ENCODE results near the gene AREL1.

AREL1 gene

DNA sequence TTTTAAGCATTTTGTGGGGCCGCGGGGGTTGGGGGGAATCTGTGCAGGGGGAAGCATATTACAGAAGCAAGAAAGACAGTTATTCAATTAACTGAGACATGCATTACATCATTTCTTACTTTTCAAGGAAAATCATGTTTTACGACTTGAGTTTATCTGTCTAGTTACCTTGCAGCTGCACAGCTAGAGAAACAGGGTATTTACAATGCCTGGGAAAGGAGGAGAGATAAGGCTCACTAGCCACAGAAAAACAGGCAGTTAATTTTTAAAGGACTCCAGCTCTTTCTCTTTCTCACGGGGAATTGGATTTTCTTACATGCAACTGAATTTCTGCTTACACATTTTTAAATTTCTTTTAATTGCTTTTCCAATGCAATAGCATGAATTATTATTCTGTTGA, 22.2 kb upstream of the AREL1 start:
- H3K4me3 ChIP-seq (replicated peaks; ENCODE audit: insufficient read depth, low read length), result no peak overlapping the region
- DNase-seq (ENCODE audit: low read depth in 1 of 2, low spot score in 1 of 2), result no peak
- TF ChIP-seq SPI1 (IDR thresholded peaks at IDR 0.05; ENCODE audit: borderline replicate concordance, low read depth) (no peak), GABPA (IDR thresholded peaks at IDR 0.05; ENCODE audit: low read depth) (no peak), POLR2AphosphoS5 (IDR thresholded peaks at IDR 0.05; ENCODE audit: low read depth) (no peak)
- TF ChIP-seq, protein P1, sequence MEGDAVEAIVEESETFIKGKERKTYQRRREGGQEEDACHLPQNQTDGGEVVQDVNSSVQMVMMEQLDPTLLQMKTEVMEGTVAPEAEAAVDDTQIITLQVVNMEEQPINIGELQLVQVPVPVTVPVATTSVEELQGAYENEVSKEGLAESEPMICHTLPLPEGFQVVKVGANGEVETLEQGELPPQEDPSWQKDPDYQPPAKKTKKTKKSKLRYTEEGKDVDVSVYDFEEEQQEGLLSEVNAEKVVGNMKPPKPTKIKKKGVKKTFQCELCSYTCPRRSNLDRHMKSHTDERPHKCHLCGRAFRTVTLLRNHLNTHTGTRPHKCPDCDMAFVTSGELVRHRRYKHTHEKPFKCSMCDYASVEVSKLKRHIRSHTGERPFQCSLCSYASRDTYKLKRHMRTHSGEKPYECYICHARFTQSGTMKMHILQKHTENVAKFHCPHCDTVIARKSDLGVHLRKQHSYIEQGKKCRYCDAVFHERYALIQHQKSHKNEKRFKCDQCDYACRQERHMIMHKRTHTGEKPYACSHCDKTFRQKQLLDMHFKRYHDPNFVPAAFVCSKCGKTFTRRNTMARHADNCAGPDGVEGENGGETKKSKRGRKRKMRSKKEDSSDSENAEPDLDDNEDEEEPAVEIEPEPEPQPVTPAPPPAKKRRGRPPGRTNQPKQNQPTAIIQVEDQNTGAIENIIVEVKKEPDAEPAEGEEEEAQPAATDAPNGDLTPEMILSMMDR (IDR thresholded peaks at IDR 0.05; ENCODE audit: insufficient read depth, low read length), result no peak
- TF ChIP-seq, protein P2, sequence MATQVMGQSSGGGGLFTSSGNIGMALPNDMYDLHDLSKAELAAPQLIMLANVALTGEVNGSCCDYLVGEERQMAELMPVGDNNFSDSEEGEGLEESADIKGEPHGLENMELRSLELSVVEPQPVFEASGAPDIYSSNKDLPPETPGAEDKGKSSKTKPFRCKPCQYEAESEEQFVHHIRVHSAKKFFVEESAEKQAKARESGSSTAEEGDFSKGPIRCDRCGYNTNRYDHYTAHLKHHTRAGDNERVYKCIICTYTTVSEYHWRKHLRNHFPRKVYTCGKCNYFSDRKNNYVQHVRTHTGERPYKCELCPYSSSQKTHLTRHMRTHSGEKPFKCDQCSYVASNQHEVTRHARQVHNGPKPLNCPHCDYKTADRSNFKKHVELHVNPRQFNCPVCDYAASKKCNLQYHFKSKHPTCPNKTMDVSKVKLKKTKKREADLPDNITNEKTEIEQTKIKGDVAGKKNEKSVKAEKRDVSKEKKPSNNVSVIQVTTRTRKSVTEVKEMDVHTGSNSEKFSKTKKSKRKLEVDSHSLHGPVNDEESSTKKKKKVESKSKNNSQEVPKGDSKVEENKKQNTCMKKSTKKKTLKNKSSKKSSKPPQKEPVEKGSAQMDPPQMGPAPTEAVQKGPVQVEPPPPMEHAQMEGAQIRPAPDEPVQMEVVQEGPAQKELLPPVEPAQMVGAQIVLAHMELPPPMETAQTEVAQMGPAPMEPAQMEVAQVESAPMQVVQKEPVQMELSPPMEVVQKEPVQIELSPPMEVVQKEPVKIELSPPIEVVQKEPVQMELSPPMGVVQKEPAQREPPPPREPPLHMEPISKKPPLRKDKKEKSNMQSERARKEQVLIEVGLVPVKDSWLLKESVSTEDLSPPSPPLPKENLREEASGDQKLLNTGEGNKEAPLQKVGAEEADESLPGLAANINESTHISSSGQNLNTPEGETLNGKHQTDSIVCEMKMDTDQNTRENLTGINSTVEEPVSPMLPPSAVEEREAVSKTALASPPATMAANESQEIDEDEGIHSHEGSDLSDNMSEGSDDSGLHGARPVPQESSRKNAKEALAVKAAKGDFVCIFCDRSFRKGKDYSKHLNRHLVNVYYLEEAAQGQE (IDR thresholded peaks at IDR 0.05; ENCODE audit: insufficient replicate concordance, low read depth), result no peak
- no peaks in the 10 kb centered on the region for H3K27me3 ChIP-seq (ENCODE audit: insufficient read depth, poor library complexity, severe bottlenecking)
- H3K27ac ChIP-seq (replicated peaks), result no peak overlapping the region

DNA sequence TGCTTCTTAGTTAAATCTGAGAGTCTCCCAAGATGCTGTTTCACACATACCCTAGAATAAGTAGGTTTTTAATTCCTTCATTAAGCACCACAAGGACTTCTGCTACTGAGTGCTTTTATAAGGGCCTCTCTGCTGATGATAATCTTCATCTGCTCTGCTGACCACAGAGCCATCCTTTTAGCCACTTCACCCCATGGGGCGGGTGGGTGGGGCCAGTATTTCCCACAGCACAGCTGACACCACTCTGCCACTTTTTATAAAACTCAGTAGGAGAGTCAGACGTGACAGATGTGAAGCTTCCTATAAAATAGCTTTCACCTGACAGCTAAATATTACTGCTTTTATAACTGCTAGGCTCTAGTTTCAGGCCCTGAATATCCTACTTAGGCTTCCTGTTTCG, 20.3 kb upstream of the AREL1 start:
- Histone ChIP-seq H3K27me3 (ENCODE audit: insufficient read depth, poor library complexity, severe bottlenecking) (no peaks in the 10 kb centered on the region), H3K27ac (replicated peaks) (no peak overlapping the region), H3K4me3 (replicated peaks; ENCODE audit: insufficient read depth, low read length) (no peak overlapping the region)
- no peak for DNase-seq (ENCODE audit: low read depth in 1 of 2, low spot score in 1 of 2)
- TF ChIP-seq POLR2AphosphoS5 (IDR thresholded peaks at IDR 0.05; ENCODE audit: low read depth) (no peak), SPI1 (IDR thresholded peaks at IDR 0.05; ENCODE audit: borderline replicate concordance, low read depth) (no peak), GABPA (IDR thresholded peaks at IDR 0.05; ENCODE audit: low read depth) (no peak)
- TF ChIP-seq, protein P1 (IDR thresholded peaks at IDR 0.05; ENCODE audit: insufficient read depth, low read length), result no peak
- TF ChIP-seq, protein P2 (IDR thresholded peaks at IDR 0.05; ENCODE audit: insufficient replicate concordance, low read depth), result no peak

DNA sequence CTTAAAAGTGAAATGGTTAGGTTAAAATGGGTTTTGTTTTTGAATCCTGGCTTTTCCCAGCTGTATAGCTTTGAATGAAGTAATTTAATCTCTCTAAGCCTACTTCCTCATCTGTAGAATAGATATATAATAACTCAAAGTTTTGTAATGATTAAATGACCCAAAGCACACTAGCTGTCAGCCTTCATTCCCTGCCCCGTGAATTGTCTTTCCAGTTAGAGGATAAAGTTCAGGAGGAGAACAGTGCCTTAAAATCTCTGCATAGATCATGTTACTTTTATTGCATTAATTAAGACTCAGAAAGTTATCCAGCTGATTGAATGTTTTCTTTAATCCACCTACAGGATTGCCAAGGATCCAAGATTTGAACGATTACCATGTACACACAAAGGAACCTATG, 19.5 kb upstream of the AREL1 start:
- TF ChIP-seq SPI1 (IDR thresholded peaks at IDR 0.05; ENCODE audit: borderline replicate concordance, low read depth) (no peak), POLR2AphosphoS5 (IDR thresholded peaks at IDR 0.05; ENCODE audit: low read depth) (no peak)
- TF ChIP-seq, protein P2 (IDR thresholded peaks at IDR 0.05; ENCODE audit: insufficient replicate concordance, low read depth), result no peak
- TF ChIP-seq, protein P1 (IDR thresholded peaks at IDR 0.05; ENCODE audit: insufficient read depth, low read length), result no peak
- Histone ChIP-seq H3K27me3 (ENCODE audit: insufficient read depth, poor library complexity, severe bottlenecking) (no peaks in the 10 kb centered on the region), H3K4me3 (replicated peaks; ENCODE audit: insufficient read depth, low read length) (no peak overlapping the region), H3K27ac (replicated peaks) (no peak overlapping the region)
- no peak for DNase-seq (ENCODE audit: low read depth in 1 of 2, low spot score in 1 of 2)
